SJCRH30 (cell line): ENCODE results near the gene MDM4. TPM values are rescaled to one million over a fixed set of nuclear protein-coding genes. Genes with fewer than 3 reads are reported as not detected.
A peak's percentile ranks its signal among the peaks of the same experiment; 100 is the strongest.
"Not testable (repeated sequence)": the region's sequence is repeated elsewhere in the genome, so short reads cannot be mapped to it uniquely, and the experiment has no call there.

Experiments used
- DNase-seq, 2 experiments: peaks; one replicate each; pipeline ENCODE4 v3.0.0-alpha.2; 2015 to 2020
- H3K27ac ChIP-seq: fragments of 250-450 bp; sonication (Bioruptor Pico); 2 replicates; pipeline ENCODE4 v1.5.1; 2020; ENCODE audit warnings: mild to moderate bottlenecking, moderate library complexity
- H3K27me3 ChIP-seq: fragments of 250-450 bp; sonication (Bioruptor Pico); 2 replicates; pipeline ENCODE4 v1.5.1; 2020; ENCODE audit warnings: mild to moderate bottlenecking, moderate library complexity
- H3K36me3 ChIP-seq: fragments of 250-450 bp; sonication (Bioruptor Pico); 2 replicates; pipeline ENCODE4 v1.5.1; 2020; ENCODE audit warnings: mild to moderate bottlenecking, moderate library complexity
- H3K4me1 ChIP-seq: fragments of 250-450 bp; sonication (Bioruptor Pico); 2 replicates; pipeline ENCODE4 v1.5.1; 2020; ENCODE audit warnings: mild to moderate bottlenecking, moderate library complexity
- H3K4me3 ChIP-seq: fragments of 250-450 bp; sonication (Bioruptor Pico); 2 replicates; pipeline ENCODE4 v1.5.1; 2020; ENCODE audit warnings: mild to moderate bottlenecking, moderate library complexity
- H3K9me3 ChIP-seq: fragments of 250-450 bp; sonication (Bioruptor Pico); replicated peaks from 2 replicates; pipeline ENCODE4 v1.5.1; 2020; ENCODE audit warnings: mild to moderate bottlenecking, moderate library complexity
- total RNA-seq: library from RNA; depleted of rRNA; stranded (reverse); fragments of >200 nt; shearing (Covaris generic); gene quantifications from 2 replicates; pipeline ENCODE4 v1.2.3, GENCODE V29; 2014

The MDM4 gene
- total RNA-seq, 1 experiment from 2014 or later: 41.2 TPM

DNA sequence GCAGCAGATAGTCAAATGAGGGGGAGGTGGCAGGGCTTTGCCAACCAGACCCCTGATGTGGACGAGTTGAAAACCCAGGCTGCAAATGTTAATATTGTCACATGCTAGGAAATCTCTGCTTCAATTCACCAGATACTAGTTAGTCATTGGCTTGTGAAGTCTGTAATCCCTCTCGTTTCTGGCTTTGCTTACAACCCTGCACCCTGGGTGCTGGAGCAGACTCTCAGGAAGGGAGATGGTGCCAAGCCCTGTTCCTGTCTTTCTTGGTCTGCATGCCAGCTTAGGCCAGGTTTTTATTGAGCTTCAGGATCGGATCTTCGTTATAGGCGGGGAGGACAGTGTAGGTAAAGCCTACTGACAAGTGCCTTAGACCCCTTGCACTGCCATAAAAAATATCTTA lies 53.3 kb downstream of the MDM4 start:
- DNase-seq: no peak
- no peak overlapping the region for H3K4me3 ChIP-seq
- H3K27me3 ChIP-seq: no peaks in the 10 kb centered on the region
- no peaks in the 10 kb centered on the region for H3K9me3 ChIP-seq
- no peak overlapping the region for H3K27ac ChIP-seq
- no peaks in the 10 kb centered on the region for H3K36me3 ChIP-seq
- H3K4me1 ChIP-seq: no peaks in the 10 kb centered on the region; the same call in 1 of the 2 replicates

DNA sequence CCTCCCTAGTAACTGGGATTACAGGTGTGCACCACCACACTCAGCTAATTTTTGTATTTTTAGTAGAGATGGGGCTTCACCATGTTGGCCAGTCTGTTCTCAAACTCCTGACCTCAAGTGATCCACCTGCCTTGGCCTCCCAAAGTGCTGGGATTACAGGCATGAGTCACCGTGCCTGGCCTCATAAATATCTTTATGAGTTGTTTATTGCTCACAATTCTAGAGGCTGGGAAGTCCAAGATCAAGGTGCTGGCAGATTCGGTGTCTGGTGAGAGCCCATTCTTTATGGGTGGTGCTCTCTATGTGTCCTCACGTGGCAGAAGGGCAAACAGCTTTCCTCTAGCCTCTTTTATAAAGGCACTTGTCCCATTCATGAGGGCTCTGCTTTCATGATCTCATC lies 53.8 kb downstream of the MDM4 start:
- not testable (repeated sequence) for H3K27me3 ChIP-seq, DNase-seq, H3K4me1 ChIP-seq, H3K27ac ChIP-seq, H3K36me3 ChIP-seq, H3K4me3 ChIP-seq, H3K9me3 ChIP-seq

- no peak overlapping the region for H3K27ac ChIP-seq
- H3K4me3 ChIP-seq: no peak overlapping the region
- H3K9me3 ChIP-seq: no peaks in the 10 kb centered on the region
- H3K36me3 ChIP-seq: no peaks in the 10 kb centered on the region
- H3K27me3 ChIP-seq: 0 out of 2 replicates have a peak, but pooled peaks cover 2% of the 10 kb centered on the region
- no peaks in the 10 kb centered on the region for H3K4me1 ChIP-seq
- DNase-seq: no peak
These were observed 54.9 kb downstream of the MDM4 start for GRCh38 chr1:204571128-204571527.

GRCh38 chr1:204571631-204572030 lies 55.4 kb downstream of the MDM4 start:
- Histone ChIP-seq H3K36me3 (no peaks in the 10 kb centered on the region), H3K27me3 (0 out of 2 replicates have a peak, but pooled peaks cover 2% of the 10 kb centered on the region), H3K4me3 (no peak overlapping the region), H3K9me3 (no peaks in the 10 kb centered on the region), H3K27ac (no peak overlapping the region), H3K4me1 (no peaks in the 10 kb centered on the region)
- DNase-seq: no peak

- Histone ChIP-seq H3K4me1 (no peaks in the 10 kb centered on the region), H3K9me3 (no peaks in the 10 kb centered on the region), H3K27me3 (0 out of 2 replicates have a peak, but pooled peaks cover 2% of the 10 kb centered on the region), H3K27ac (no peak overlapping the region), H3K4me3 (no peak overlapping the region), H3K36me3 (no peaks in the 10 kb centered on the region)
- no peak for DNase-seq
These were observed 57.0 kb downstream of the MDM4 start for GRCh38 chr1:204572923-204573922.

DNA sequence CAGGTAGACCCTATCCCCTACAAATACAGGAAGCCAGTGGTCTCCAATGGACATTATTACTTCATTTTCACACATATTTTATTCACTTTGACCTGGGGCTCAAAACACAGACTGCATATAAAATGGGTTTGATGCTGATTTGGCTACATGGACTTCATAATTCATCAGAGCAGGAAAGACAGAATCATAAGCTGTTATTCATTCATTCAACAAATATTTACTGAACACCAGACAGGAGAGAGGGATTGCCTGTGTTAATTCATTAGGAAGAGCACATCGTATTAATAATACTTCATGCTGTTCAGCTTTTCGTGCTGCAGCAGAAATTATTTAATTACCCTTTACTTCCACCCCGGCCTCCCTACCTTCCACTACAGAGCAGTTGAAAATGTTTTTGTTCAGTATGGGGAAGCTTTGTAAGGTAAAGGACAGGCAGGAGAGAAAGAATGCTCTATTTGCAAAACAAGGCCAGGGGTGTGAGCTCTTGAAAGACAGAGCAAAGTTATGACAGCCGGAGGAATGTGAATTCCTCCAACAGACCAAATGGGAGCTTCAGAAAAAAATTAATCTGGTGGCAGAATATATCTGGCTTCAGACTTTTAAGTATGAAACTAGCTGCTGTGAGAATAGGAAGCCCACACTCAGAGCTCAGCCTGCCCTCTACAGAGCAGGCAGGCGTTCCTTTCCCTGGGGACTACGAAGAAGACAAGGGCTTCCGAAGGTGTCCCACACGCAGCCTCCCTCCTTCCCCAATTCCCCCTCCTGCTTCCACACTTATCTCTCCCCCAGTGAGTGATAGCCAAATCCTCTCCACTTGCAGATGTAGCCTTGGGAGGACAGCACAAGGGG lies 58.0 kb downstream of the MDM4 start:
- Histone ChIP-seq H3K27me3 (0 out of 2 replicates have a peak, but pooled peaks cover 2% of the 10 kb centered on the region), H3K36me3 (no peaks in the 10 kb centered on the region), H3K27ac (no peak overlapping the region), H3K9me3 (no peaks in the 10 kb centered on the region), H3K4me1 (no peaks in the 10 kb centered on the region), H3K4me3 (no peak overlapping the region)
- DNase-seq: no peak

DNA sequence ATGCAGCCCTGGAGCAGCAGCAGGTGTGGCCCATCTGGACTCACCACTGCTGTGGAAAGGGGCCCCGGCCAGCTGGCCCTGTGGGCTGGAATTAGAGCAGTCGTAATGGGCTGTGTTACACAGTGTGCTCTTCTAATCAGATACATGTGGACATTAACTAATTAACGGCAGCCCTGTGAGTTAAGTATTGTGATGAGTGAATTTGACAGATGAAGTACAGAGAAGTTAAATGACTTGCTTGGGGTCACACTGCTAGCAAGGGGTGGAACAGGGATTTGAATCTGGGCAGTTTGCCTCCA lies 58.6 kb downstream of the MDM4 start:
- H3K4me3 ChIP-seq: no peak overlapping the region
- peak; percentile 24 to 45 for DNase-seq

DNA sequence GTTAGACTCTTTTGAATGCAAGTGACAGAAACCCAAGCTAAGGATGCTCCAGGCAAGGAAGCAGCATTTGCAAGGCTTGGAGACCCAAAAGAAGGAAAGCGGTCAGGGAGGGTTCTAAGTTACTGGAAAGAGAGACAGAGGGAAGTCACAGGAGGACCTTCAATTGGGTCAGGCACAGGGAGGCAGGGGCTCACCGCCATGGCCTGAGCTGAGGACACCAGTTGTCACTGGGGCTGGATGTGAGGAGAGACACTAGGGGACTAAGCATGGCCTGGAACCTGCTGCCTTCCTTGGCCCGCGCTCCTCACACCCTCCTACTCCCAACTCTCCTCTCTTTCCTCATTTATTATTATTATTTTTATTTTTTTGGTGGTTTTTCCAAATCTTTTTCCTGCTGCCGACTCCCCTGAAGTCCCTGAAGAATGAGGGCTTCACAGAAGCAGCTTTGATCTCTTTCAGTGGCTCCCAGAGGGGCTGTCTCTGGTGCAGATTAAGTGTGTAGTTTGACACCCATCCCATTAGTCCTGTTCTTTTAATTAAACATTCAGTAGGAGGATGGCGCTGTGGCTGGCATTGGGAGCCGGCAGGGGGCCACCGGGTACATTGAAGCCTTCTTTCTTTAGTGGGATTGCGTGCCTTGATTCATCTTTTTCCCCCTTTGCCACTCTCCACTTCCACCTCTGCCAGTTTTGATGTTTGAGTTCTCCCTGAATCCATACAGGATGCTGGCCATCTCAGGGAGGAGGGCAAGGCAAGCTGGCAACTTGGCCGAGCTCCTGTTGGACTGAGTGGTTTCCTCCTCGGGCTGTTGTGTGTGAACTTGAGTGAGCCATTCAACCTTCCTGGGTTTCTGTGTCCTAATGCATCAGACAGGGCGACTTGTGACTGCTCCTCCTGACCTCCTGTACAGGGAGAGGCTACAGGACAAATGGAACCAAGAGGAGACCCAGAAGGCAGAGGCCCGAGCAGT lies 59.3 kb downstream of the MDM4 start:
- H3K27ac ChIP-seq: no peak overlapping the region
- H3K27me3 ChIP-seq: 0 out of 2 replicates have a peak, but pooled peaks cover 2% of the 10 kb centered on the region
- no peaks in the 10 kb centered on the region for H3K9me3 ChIP-seq
- no peaks in the 10 kb centered on the region for H3K36me3 ChIP-seq
- DNase-seq: no peak
- H3K4me3 ChIP-seq: no peak overlapping the region
- H3K4me1 ChIP-seq: no peaks in the 10 kb centered on the region

More for the DNA sequence above, 58.6 kb downstream of the MDM4 start:
- H3K4me1 ChIP-seq: no peaks in the 10 kb centered on the region
- H3K27me3 ChIP-seq: 0 out of 2 replicates have a peak, but pooled peaks cover 2% of the 10 kb centered on the region
- no peaks in the 10 kb centered on the region for H3K36me3 ChIP-seq
- H3K9me3 ChIP-seq: no peaks in the 10 kb centered on the region
- no peak overlapping the region for H3K27ac ChIP-seq

DNA sequence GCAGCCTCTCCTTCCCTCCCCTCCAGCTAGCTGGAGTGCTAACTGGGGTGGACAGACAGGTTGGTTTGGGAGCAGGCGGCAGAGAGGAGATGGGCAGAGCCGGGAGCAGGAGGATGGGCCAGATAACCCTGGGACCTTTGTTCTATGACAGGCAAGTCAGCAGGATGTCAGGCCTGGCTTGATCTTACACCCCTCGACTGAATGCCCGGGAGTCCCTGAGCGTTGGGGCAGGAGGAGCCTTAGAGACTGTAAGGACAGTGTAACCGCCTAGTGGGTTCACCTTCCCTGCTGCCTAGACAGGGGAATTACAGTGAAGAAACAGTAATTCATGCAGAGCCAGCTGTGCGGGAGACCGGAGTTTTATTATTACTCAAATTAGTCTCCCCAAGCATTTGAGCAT lies 60.2 kb downstream of the MDM4 start:
- Histone ChIP-seq H3K27ac (no peak overlapping the region), H3K9me3 (no peaks in the 10 kb centered on the region), H3K4me1 (no peaks in the 10 kb centered on the region), H3K27me3 (0 out of 2 replicates have a peak, but pooled peaks cover 3% of the 10 kb centered on the region), H3K4me3 (no peak overlapping the region), H3K36me3 (no peaks in the 10 kb centered on the region)
- DNase-seq: no peak

GRCh38 chr1:204577794-204578478 lies 61.7 kb downstream of the MDM4 start:
- DNase-seq: no peak
- no peak overlapping the region for H3K4me3 ChIP-seq

DNA sequence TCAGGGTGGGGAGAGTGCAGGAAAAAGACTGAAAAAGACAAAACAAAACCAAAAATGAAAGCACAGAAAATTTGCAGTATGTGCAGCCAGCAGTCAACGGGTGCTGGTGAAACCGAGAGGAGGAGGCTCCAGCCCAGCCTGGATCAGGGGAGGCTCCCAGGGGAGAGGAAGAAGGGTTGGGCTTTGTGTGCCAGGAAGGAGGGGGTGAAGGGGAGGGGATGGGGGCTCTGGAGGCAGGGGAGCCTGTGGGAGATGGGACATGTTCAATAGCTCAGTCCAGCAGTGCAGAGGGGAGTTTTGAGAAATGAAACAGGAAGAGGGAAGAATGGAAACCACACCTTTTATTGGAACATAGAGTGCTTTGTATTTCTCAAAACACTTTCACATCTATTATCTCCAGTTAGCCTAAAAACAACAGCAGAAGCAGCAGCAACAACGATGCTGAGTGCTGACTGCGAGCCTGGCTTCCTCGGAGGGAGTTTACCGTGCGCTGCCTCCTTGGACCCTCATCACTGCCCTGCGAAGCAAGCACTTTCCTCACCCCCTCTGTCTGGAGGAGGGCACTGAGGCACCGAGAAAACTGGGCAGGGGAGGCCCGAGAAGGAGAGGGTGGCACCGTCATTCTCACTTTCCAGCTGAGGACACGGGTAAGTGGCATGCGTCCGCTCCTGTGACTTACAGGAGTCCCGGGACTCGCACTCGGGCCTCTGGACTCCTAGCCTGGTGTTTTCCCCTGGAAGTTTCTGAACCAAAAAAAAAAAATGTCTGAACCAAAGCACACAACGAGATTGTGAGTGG lies 62.9 kb downstream of the MDM4 start:
- no peaks in the 10 kb centered on the region for H3K4me1 ChIP-seq
- DNase-seq: no peak
- H3K36me3 ChIP-seq: no peaks in the 10 kb centered on the region
- H3K27ac ChIP-seq: no peak overlapping the region
- H3K27me3 ChIP-seq: peaks cover 10% of the 10 kb centered on the region; the same call in 1 of the 2 replicates
- H3K4me3 ChIP-seq: no peak overlapping the region
- no peaks in the 10 kb centered on the region for H3K9me3 ChIP-seq

More at GRCh38 chr1:204577794-204578478, 61.7 kb downstream of the MDM4 start:
- Histone ChIP-seq H3K9me3 (no peaks in the 10 kb centered on the region), H3K36me3 (no peaks in the 10 kb centered on the region), H3K4me1 (no peaks in the 10 kb centered on the region), H3K27me3 (peaks cover 10% of the 10 kb centered on the region; the same call in 1 of the 2 replicates), H3K27ac (no peak overlapping the region)

DNA sequence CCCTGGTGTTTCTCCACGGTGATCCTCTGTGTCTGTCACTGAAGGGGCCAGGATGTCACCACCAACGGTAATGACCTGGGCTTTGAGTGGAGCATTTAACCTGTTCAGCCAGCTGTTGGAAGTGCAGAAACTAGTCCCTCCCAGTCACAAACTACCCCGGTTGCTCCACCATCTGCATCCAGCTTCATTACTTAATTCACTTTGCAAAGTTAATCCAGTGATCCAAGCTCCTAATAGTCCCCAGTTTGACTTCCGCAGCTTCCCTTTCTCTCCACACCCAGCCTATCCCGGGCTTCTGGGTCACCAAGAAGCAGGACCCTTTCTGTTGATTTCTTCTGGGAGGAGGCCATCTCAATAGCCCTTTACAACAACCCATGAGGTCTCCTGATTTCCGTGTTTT lies 63.5 kb downstream of the MDM4 start:
- H3K9me3 ChIP-seq: no peaks in the 10 kb centered on the region
- no peaks in the 10 kb centered on the region for H3K4me1 ChIP-seq
- H3K36me3 ChIP-seq: no peaks in the 10 kb centered on the region
- H3K27ac ChIP-seq: no peak overlapping the region
- H3K27me3 ChIP-seq: peaks cover 10% of the 10 kb centered on the region; the same call in 1 of the 2 replicates
- DNase-seq: no peak
- H3K4me3 ChIP-seq: no peak overlapping the region

DNA sequence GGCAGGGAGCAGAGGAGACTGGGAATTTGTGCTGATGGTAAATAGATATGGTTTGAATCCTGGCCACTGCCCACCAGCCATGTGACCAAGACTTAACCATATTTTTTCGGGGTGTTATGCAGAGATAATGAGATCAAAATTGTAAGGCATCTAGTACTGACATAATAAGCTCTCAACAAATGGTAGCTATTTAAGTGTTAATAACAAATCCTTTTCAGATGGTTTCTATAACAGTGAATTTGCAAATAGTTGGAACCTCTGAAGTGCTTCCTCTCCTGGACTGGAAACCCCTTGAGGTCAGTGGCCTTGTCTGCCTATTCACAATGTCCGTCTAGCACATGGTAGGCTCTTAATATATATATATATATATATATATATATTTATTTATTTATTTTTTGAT lies 64.7 kb downstream of the MDM4 start:
- no peaks in the 10 kb centered on the region for H3K9me3 ChIP-seq
- H3K4me1 ChIP-seq: no peaks in the 10 kb centered on the region
- H3K27me3 ChIP-seq: peaks cover 8% of the 10 kb centered on the region; the same call in 1 of the 2 replicates
- DNase-seq: no peak
- H3K36me3 ChIP-seq: no peaks in the 10 kb centered on the region
- no peak overlapping the region for H3K4me3 ChIP-seq
- H3K27ac ChIP-seq: no peak overlapping the region
